Activated CD4-positive, alpha-beta T cell treated with anti-CD3 and anti-CD28 coated beads, Interleukin-2, amount 50 U/mL, for 1 hour (primary cell): ENCODE results near the gene JAM3.
"Not testable (repeated sequence)": the region's sequence is repeated elsewhere in the genome, so short reads cannot be mapped to it uniquely, and the experiment has no call there.

Experiments used
- DNase-seq: peaks from one replicate; pipeline ENCODE4 v3.0.0-alpha.2; 2020

JAM3 gene

DNA sequence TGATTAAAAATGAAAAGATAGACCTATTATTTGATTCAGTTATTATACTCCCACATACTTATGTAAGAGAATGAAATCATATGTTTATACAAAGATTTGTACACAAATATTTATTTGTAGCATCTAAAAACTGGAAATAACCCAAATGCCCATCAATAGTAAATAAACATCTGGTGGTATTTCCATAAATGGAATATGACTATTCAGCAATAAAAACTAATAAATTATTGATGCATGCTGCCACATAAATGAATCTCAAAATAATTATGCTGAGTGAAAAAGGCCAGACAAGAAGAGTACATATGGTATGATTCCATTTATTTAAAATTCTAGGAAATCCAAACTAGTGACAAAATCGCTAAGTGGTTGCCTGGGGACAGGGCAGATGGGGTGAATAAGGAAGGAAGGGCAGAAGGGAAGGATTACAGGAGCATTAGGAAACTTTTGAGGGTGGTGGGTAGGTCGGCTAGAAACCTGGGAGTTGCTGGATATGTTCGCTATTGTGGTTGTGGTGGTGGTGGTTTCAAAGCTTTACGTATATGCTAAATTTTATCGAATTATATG lies 41.5 kb downstream of the JAM3 start:
- no peak for DNase-seq

DNA sequence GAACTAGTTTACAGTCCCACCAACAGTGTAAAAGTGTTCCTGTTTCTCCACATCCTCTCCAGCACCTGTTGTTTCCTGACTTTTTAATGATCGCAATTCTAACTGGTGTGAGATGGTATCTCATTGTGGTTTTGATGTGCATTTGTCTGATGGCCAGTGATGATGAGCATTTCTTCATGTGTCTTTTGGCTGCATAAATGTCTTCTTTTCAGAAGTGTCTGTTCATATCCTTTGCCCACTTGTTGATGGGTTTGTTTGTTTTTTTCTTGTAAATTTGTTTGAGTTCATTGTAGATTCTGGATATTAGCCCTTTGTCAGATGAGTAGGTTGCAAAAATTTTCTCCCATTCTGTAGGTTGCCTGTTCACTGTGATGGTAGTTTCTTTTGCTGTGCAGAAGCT lies 44.9 kb downstream of the JAM3 start:
- not testable (repeated sequence) for DNase-seq

DNA sequence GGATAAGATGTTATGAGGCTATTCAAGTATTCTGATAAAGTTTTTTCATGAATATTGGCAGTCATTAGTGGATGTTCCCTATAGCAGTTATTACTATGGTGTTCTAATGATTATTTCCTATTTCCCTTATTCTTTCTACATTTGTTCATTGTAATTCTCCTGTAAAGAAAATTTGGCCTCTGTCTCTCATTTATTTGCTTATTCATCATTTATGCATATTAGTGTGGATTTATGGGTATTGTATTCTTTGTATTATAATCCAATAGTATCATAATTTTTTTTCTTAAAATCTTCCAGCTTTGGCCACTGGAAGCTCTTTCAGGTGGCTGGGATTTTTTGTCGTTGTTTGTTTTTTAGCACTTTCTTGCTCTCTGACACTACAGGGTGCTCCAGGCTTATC lies 47.3 kb downstream of the JAM3 start:
- no peak for DNase-seq

DNA sequence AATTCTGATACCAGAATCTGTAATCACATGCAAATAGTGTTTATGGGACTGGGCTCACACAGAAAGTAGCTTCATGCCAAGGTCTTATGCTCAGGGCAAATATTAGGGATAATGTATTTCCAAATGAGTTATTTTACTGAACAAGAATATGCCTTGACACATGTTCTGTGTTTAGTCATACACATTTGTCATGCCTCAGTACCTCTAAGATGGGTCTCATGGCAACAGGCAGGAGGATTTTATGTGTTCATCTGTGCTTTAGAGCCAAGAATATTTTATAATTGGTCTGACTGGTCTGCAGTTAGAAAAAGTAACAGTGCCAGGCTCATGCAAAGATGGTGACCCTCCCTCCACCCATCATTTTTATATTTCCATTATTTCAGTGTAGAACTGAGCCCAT lies 49.1 kb downstream of the JAM3 start:
- no peak for DNase-seq

DNA sequence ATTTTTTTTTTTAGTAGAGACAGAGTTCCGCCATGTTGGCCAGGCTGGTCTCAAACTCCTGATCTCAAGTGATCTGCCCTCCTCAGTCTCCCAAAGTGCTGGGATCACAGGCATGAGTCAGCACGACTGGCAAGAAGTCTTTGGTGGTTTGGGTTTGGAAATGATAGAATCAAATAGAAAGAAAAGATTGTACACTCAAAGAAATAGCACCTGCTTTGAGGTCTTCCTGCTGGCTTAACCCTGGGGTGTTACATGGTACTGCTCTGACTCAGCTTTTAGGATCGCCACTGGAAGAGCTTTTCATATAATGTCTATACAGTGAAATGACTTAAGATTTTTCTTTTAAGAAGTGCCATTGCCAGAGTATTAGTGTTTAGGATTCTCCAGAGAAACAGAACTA lies 50.2 kb downstream of the JAM3 start:
- DNase-seq: no peak

DNA sequence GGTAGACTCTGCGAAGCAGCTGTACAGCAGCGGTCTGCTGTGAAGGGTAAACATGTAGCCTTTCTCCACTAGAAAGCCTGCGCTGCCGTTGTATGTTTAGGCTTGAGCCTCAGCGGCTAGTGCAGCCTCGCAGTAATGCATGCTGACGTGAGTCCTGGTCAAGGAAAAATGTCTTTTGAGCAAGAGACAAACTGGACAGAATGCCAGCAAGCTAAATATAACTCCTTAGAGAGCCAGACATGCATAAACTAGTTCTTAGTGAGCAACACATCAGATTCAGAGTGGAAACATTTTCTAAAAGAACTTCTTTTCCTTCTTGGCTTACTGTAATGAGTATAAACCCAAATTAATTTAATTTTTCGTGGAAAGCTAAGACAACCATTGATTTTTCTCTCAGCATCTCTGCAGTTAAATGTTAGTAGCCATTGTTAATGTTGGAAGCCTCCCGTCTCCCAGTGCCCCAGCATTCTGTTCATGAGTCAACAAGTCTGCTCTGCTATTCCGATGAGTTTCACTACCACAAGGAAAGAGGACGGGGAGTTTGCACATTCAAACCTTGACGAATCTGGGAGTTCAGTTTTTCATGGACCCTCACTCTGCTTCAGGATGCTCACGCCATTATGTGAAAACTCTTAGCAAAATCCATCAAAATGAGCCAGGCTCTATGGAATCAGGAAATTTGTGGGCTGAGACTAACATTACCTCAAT lies 51.4 kb downstream of the JAM3 start:
- DNase-seq: no peak

DNA sequence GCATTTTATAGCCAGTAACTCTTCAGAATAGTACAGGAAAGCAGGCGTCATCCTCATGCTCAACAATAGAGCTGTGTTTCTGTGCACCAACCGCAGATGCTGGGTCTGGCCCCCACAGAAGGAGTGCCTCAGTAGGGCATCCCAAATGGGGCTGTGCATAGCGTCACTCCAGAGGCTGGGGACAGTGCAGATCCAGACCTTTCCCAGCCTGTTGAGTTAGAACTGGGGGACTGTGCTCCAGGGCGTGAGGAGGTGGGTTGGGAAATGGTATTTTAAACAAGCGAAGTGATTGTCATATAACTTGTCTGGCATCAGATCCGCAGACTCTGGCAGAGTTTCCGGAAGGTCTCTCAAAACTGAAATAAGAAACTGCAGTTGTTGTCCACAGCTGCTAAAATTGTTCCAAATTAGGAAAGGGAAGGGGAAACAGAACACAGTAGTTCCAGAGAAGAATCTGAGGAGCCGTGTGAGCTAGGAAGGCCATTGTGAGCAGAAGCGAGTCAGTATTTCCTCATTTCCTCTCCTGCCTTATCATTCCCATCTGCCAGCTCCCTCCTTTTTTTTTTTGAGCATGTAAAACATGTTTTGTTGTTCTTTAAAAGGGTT lies 52.2 kb downstream of the JAM3 start:
- no peak for DNase-seq

DNA sequence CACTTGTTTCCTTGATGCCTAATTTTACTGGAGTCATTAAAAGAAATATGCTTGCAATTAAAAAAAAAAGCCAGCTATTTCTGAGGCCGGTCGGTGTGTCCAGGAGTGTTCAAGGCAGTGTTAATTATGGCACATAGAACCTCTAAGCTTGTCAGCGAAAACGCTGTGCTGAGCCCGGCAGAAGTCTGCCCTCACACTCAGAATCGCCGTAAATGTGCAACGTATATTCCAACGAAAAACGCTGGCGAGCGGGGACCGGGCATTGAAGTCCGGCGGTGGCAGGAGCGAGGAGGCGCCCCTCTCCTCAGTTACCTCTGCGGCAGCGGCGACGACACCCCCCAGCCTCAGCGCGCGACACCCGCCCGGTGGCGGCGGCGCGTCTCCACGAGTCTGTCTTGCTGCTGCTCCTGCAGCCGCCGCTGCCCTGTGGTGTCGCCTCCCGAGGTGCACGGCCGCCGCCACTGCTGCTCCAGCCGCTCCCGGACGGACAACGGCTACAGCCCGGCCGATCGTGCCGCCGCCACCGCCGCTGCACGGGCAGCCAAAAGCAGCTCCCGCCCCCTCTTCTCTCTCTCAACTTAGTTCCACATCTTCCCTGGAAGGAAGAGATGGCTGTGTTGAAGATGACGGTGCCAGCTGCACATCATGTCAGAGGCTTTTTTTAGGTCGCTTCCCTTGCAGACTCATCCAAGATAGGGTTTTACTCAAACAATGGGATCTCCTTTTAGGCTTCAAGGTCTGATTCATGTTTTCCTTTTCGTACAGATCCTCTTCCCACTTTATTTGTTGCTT lies 56.0 kb downstream of the JAM3 start:
- no peak for DNase-seq

DNA sequence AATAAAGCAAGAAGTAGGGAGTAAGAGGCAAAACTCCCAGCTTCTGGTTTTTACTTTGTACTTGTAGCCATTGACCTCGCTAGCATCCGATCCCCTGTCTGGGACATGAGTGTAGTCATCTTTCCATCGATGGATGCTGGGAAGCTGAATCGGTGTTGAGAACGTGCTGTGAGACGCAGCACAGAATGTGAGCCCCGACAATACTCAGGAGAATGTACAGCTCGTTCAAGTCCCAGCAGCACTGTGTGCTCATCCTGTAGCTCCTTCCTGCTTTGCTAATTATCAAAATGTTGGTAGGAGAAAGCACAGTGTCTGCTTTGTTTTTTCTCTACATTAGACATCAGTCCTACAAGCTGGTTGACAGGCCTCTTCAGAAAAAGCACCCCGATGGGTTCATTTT lies 56.6 kb downstream of the JAM3 start:
- DNase-seq: no peak

DNA sequence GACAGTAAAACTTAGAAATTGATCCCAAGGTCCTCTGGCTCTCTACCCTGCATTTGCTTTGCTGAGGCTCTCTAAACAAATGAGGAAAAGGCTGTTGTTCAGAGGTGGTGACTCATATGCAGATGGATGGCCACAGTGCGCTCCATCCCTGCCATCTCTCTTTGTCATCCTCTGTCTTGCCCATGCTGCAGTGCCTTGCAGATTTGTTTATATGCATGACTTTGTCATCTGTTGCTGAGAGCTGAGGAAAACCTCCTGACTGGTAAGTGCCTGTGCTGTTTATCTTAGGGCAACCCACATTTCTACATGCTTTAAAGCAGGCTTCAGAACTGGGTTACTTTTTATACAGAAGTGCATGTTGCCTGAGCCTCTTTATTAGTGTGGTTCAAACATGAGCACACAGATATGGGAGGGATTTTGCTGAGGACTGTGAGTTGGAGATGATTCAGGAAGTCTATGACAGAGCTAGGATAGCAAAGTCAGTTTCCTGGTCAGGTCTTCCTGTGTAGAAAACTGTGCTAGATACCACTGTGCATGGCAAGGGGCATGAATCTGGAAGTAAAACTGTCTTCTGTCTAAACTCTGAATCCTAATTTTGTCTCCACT lies 57.4 kb downstream of the JAM3 start:
- DNase-seq: no peak

DNA sequence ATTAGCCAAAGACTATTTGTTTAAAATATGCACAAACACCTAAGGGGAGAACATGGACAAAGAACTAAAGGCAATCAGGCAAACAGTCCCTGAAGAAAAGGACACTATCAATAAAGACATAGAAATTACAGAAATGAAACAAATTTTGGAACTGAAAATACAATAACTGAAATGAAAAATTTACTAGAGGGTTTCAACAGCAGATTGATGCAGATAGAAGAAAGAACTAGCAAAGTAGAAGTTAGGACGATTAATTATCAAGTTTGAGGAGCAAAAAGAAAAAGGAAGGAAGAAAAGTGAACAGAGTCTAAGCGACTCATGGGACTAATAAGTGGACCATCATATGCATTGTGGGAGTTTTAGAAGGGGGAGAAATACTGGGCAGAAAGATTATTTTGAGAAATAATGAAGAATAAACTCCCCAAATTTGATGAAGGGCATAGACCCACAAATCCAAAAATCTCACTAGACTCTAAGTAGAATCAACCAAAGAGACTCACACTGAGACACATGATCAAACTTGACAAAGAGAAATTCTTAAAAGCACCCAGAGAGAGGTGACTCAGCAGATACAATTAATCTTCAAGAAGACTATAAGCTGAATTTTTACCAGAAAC lies 62.9 kb downstream of the JAM3 start:
- no peak for DNase-seq

DNA sequence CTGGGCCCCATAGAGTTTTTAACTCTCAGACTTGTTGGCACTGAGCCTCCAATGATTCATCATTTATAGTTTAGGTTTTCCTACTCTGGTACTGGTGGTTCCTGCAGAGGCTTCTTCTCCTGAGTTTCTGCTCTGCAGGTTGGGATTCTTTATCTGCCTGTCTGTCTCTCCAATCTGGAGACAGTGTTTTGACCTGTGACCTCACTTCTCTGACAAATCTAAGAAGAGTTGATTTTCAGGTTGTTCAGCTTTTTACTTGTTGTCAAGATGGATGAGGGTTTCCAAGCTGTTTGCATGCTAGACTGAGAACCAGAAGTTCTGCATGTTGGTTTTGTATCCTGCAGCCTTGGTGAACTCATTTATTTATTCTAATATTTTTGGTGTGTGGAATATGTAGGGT lies 63.9 kb downstream of the JAM3 start:
- no peak for DNase-seq

DNA sequence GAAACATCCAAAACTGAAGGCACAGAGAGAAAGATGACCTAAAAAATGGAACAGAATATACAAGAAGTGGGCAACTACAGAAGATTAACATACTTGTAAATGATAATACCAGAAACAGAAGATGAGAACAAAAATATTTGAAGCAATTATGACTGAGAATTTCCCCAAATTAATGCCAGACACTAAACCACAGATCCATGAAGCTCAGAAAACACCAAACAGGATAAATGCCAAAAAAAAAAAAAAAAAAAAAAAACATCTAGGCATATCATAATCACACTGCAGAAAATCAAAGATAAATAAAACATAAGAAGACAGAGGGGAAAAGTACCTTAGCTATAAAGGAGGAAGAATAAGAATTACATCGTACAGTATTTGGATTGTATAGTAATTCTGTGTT lies 65.3 kb downstream of the JAM3 start:
- DNase-seq: no peak

DNA sequence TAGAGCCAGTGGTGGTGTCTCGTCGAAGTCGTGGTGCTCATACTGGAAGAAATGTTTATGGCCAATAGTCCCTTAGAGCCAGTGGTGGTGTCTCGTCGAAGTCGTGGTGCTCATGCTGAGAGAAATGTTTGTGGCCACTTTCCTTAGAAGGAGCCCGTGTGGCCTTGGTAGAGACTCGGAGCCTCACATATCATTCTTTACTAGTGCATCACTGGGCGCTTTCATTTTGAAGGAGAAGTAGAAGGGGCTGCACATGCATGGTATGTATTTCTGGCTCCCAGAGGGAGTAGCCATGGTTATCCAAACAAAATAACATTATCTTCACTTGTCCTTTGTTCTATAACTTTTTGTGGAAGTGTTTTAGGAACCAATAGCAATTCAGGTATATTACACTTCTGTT lies 69.5 kb downstream of the JAM3 start:
- DNase-seq: no peak

DNA sequence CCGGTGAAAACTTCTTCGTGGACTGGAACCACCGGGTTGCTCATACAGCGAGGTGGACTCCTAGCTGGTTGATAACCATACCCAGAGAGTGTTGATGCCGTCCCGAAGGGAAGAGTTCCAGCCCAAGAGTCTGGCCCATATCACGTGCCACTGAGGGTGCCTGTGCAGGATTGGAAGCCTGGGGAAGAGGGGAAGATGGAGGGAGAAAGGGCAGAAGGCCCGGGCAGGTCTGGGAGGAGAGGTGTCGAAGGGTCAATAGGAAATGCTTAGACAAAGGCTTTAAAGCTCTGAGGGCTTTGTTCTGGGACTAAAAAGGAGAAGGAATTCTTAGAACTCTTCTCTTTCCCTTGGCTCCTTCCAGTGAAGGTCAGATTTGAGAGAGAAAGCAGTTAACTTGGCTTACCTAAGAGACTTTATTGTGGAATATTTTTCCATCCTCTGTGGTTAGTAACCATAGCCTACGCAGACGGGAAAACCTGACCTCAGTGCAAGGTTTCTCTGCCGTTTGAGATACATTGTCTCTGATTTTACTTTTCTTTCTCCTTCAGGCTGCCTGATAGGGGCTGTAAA lies 70.5 kb downstream of the JAM3 start:
- DNase-seq: no peak

DNA sequence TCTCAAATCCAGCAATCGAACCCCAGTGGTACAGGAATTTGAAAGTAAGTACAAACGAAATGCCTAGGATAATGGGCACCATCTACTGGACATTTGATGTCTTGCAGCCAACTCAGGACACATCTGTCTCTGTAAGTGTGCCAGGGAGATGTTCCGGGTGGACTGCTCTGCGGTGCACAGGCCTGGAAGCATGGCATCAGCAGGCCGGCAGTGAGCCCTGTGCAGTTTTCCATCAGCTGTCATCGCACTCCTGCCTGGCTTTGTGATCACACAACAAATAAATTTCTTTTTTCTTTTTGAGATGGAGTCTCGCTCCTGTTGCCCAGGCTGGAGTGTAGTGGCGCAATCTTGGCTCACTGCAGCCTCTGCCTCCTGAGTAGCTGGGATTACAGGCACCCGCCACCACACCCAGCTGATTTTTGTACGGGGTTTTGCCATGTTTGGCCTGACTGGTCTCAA lies 71.0 kb downstream of the JAM3 start:
- DNase-seq: peak; percentile 41

DNA sequence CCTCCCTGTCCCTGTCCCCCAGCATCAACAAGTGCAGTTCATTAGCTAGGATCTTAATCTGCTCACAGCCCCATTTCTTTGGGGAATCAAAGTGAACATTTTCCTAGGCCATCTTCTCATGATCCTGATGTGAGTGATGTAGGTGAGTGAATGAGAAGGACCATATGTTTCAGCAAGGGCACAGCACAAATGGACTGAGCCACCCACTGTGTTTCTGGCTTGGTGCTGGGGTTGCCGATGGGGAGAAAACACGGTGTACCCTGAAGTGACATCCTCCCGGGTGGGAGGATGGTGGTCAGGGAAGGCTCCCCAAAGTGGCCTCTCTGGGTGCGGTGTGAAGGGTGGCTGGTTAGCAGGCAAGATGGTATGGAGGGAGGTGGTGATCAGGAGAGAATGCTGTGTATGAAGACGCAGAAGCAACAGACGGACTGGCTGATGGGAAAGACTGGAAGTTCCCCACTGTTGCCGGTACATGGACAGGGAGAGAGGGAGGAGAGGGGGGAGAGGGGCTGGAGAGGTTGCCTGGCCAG lies 72.2 kb downstream of the JAM3 start:
- no peak for DNase-seq

DNA sequence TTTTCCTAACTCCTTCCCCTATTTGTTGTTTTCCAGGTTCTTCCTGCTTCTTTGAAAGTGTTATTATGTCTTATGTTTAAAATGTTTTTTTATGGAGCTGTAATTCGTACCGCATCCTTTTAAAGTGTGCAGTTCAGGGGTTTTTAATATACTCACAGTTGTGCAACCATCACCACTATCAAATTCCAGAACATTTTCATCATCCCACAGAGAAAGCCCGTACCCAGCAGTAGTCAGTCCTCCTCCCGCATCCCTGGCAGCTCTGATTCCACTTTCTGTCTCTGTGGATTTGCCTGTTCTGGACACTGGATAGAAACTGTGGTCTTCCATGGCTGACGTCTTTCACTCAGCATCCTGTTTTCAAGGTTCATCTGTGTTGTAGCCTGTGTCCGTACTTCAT lies 73.7 kb downstream of the JAM3 start:
- DNase-seq: no peak

DNA sequence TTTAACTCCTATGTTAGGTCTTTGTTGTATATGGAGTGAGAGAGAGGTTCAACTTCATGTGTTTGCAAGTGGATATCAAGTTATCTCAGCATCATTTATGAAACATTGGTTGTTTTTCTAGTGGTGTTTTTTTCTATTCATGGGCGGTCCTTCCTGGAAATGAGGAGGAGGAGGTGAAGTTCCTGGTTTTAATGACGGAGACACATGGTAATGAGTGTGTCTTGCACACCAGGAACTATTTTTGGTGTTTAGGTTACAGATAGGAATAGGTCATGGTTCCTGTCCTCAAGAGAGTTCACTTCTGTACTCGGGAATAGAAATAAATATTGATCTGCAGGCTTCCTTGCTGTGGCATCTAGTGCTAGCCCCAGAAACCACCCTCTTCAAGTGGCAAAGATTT lies 74.9 kb downstream of the JAM3 start:
- no peak for DNase-seq

DNA sequence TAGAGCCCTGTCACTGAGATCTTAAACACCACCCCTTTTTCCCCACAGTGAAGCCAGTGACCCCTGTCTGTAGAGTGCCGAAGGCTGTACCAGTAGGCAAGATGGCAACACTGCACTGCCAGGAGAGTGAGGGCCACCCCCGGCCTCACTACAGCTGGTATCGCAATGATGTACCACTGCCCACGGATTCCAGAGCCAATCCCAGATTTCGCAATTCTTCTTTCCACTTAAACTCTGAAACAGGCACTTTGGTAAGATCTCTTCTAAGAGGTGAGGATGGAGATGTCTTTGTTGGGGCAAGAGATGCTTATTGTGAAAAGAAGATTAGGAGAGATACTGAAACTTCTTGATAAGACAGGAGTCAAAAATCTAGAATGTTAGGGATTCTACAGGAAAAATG lies 75.9 kb downstream of the JAM3 start:
- no peak for DNase-seq

DNA sequence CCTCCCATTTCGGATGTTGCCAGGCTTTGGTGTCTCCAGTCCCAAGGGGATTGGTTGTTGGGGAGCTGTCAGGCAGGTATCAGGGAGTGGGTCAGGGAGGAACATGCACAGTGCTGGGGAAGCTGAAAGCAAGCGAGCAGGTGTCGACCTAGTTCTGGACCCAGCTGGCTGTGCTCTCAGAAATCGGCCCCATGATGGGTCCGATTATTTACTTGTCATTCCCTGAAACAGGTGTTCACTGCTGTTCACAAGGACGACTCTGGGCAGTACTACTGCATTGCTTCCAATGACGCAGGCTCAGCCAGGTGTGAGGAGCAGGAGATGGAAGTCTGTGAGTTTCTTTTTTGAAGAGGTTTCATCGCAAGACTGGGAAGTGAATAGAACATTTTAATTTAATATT lies 76.8 kb downstream of the JAM3 start:
- no peak for DNase-seq

DNA sequence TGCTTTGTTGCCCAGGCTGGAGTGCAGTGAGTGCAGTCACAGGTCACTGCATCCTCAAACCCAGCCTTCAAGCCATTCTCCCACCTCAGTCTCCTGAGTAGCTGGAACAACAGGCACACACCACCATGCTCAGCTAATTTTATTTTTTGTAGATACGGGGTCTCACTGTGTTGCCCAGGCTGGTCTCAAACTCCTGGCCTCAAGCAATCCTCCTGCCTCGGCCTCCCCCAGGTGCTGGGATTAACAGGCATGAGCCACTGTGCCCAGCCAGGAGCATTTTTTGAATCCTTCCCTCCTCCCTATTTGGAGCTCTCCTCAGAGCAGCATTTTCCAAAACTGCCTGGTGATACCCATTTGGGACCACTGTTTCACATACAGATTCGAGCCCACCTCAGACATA lies 77.7 kb downstream of the JAM3 start:
- DNase-seq: no peak
